ENCODE measurements around the gene REC114. TPM values are rescaled to one million over a fixed set of nuclear protein-coding genes. Genes with fewer than 3 reads are reported as not detected.

REC114 gene
- total RNA-seq, 1 donor from 2014 or later: not detected

DNA sequence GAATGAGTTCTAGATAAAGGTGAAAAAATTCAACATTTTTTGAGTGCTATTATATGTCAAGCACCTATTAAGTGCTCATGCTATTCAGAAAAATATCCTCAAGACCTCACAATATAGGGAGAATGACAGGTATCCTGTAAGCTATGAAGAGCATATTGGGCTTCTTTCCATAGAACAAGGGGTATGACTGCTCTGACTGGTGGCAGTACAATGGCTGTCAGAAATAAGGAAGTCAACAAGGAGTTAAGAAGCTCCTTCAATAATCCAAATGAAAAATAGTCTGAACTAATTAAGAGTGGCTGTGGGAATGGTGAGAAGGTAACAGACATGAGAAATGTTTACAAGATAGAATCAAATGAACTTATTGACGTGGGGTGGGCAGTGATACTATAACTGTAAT, 165.5 kb downstream of the REC114 start:
- no peaks in the 10 kb centered on the region for H3K9me3 Mint-ChIP-seq (ENCODE audit: low read depth)
- no peak overlapping the region for H3K4me3 Mint-ChIP-seq (ENCODE audit: low read depth)
- DNase-seq (ENCODE audit: low spot score, unreplicated experiment): no peak
- H3K4me1 Mint-ChIP-seq (ENCODE audit: low read depth): peaks cover 12% of the 10 kb centered on the region
- TF ChIP-seq, protein P1, sequence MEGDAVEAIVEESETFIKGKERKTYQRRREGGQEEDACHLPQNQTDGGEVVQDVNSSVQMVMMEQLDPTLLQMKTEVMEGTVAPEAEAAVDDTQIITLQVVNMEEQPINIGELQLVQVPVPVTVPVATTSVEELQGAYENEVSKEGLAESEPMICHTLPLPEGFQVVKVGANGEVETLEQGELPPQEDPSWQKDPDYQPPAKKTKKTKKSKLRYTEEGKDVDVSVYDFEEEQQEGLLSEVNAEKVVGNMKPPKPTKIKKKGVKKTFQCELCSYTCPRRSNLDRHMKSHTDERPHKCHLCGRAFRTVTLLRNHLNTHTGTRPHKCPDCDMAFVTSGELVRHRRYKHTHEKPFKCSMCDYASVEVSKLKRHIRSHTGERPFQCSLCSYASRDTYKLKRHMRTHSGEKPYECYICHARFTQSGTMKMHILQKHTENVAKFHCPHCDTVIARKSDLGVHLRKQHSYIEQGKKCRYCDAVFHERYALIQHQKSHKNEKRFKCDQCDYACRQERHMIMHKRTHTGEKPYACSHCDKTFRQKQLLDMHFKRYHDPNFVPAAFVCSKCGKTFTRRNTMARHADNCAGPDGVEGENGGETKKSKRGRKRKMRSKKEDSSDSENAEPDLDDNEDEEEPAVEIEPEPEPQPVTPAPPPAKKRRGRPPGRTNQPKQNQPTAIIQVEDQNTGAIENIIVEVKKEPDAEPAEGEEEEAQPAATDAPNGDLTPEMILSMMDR (IDR thresholded peaks at IDR 0.05; ENCODE audit: unreplicated experiment): no peak
- no peaks in the 10 kb centered on the region for H3K36me3 Mint-ChIP-seq (ENCODE audit: insufficient read depth)
- no peaks in the 10 kb centered on the region for H3K27me3 Mint-ChIP-seq
- no peak overlapping the region for H3K27ac Mint-ChIP-seq

- H3K4me3 Mint-ChIP-seq (ENCODE audit: low read depth): no peak overlapping the region
- TF ChIP-seq, protein P1 (IDR thresholded peaks at IDR 0.05; ENCODE audit: unreplicated experiment): no peak
- no peak overlapping the region for H3K27ac Mint-ChIP-seq
- no peak for DNase-seq (ENCODE audit: low spot score, unreplicated experiment)
- H3K4me1 Mint-ChIP-seq (ENCODE audit: low read depth): peaks cover 12% of the 10 kb centered on the region
- H3K36me3 Mint-ChIP-seq (ENCODE audit: insufficient read depth): no peaks in the 10 kb centered on the region
- no peaks in the 10 kb centered on the region for H3K27me3 Mint-ChIP-seq
- no peaks in the 10 kb centered on the region for H3K9me3 Mint-ChIP-seq (ENCODE audit: low read depth)
Measured at GRCh38 chr15:73608941-73609340, 166.0 kb downstream of the REC114 start.

Other genes with a start within 250 kb of the REC114 start
- 4.9 and 5.1 TPM in 2 replicates for gene HCN4, start 74.2 kb upstream of the REC114 start, total RNA-seq
- 81.1 and 89.9 TPM in 2 replicates for gene NPTN, start 190.2 kb downstream of the REC114 start, total RNA-seq
- gene CD276, start 241.2 kb downstream of the REC114 start, total RNA-seq: 198 and 207 TPM in 2 replicates